AG04450 (cell line): ENCODE measurements around the gene SYPL2. TPM values are rescaled to one million over a fixed set of nuclear protein-coding genes. Genes with fewer than 3 reads are reported as not detected.

Experiments
- CTCF ChIA-PET: fragments of 300-600, 350-600 bp; formaldehyde crosslinking; extraction: SDS; loops from one replicate; lab custom pipeline; 2022; ENCODE audit warnings: antibody characterized with exemption, inconsistent platforms; lab: Charles Lee
- POLR2A ChIA-PET: fragments of 350-600 bp; formaldehyde crosslinking; extraction: SDS; loops from one replicate; lab custom pipeline; 2021; ENCODE audit warnings: antibody characterized with exemption, inconsistent platforms; lab: Yijun Ruan, JAX
- DNase-seq: peaks from one replicate; pipeline ENCODE4 v3.0.0-alpha.2; 2011; ENCODE audit warnings: low read depth, low spot score
- H3K27ac ChIP-seq: one replicate; pipeline ENCODE4 v1.5.1; 2012; ENCODE audit warnings: low read depth, low read length, control low read depth
- H3K27me3 ChIP-seq: one replicate; pipeline ENCODE4 v1.6.0; 2012; ENCODE audit warnings: low read length; ENCODE audit not compliant: control insufficient read depth, insufficient read depth
- H3K4me3 ChIP-seq: 2 replicates; pipeline ENCODE4 v1.5.1; 2011; ENCODE audit warnings: mild to moderate bottlenecking, low read depth, low read length, control low read depth
- H3K9me3 ChIP-seq: 2 replicates; pipeline ENCODE4 v1.5.1; 2012; ENCODE audit warnings: low read length; ENCODE audit not compliant: control insufficient read depth, insufficient read depth
- CTCF ChIP-seq: IDR thresholded peaks from 2 replicates; pipeline ENCODE4 v1.5.1; 2011; ENCODE audit warnings: low read depth, low read length, control low read depth, inconsistent platforms
- polyA plus RNA-seq: library from polyadenylated mRNA; depleted of rRNA; stranded (reverse); fragments of >200 nt; gene quantifications from 2 replicates; pipeline ENCODE4 v1.2.3, GENCODE V29; 2011

SYPL2 gene
- polyA plus RNA-seq, 1 experiment = 0.40 TPM

GRCh38 chr1:109454497-109455133 is 11.7 kb upstream of the SYPL2 start:
- peaks cover 12% of the 10 kb centered on the region for H3K27me3 ChIP-seq
- no peak overlapping the region for H3K4me3 ChIP-seq
- ChIA-PET CTCF (no interaction called here), POLR2A (no interaction called here)
- no peak for DNase-seq
- H3K9me3 ChIP-seq = peaks cover 4% of the 10 kb centered on the region; the same call in 1 of the 2 replicates
- no peak overlapping the region for H3K27ac ChIP-seq
- TF ChIP-seq CTCF = no peak

GRCh38 chr1:109457819-109458218 is 8.5 kb upstream of the SYPL2 start:
- peaks cover 21% of the 10 kb centered on the region for H3K27me3 ChIP-seq
- DNase-seq = no peak
- POLR2A ChIA-PET = interaction anchor here (0.6 kb wide), 1 partner anchor 14 kb away, joined by 3 read pairs; no protein-coding TSS in a partner anchor
- no peak overlapping the region for H3K27ac ChIP-seq
- H3K4me3 ChIP-seq = no peak overlapping the region
- H3K9me3 ChIP-seq = peaks cover 4% of the 10 kb centered on the region
- TF ChIP-seq CTCF = no peak
- CTCF ChIA-PET = no interaction called here

GRCh38 chr1:109466125-109466451 is 258 bp upstream of the SYPL2 start:
- peaks cover 71% of the 10 kb centered on the region for H3K27me3 ChIP-seq
- H3K27ac ChIP-seq = no peak overlapping the region
- DNase-seq = no peak
- H3K9me3 ChIP-seq = no peaks in the 10 kb centered on the region; the same call in 1 of the 2 replicates
- POLR2A ChIA-PET = interaction anchor here (0.6 kb wide), 1 partner anchor 54 kb away, joined by 7 read pairs; no protein-coding TSS in a partner anchor
- peak overlapping the region; percentile 55 for H3K4me3 ChIP-seq
- no peak for TF ChIP-seq CTCF
- CTCF ChIA-PET = no interaction called here

GRCh38 chr1:109467301-109467777 is 993 bp downstream of the SYPL2 start:
- Histone ChIP-seq H3K4me3 (no peak overlapping the region), H3K9me3 (no peaks in the 10 kb centered on the region; the same call in 1 of the 2 replicates), H3K27me3 (peaks cover 68% of the 10 kb centered on the region), H3K27ac (no peak overlapping the region)
- TF ChIP-seq CTCF = no peak
- POLR2A ChIA-PET = no interaction called here
- CTCF ChIA-PET = interaction anchor here (0.8 kb wide), 1 partner anchor 16 kb away, joined by 3 read pairs; the partner anchor contains the start of gene ATXN7L2
- no peak for DNase-seq

GRCh38 chr1:109468061-109468460 is 1.7 kb downstream of the SYPL2 start:
- no peak overlapping the region for H3K4me3 ChIP-seq
- H3K27ac ChIP-seq = no peak overlapping the region
- DNase-seq = no peak
- H3K27me3 ChIP-seq = peaks cover 67% of the 10 kb centered on the region
- TF ChIP-seq CTCF = no peak
- H3K9me3 ChIP-seq = no peaks in the 10 kb centered on the region; the same call in 1 of the 2 replicates
- POLR2A ChIA-PET = no interaction called here
- CTCF ChIA-PET = interaction anchor here (0.8 to 1.9 kb wide), 2 partner anchors 15 to 26 kb away, joined by 3 to 4 read pairs; partner anchors contain the start of genes ATXN7L2 and CYB561D1
